Subcutaneous adipose tissue (tissue), 4 donors: ENCODE results near the gene SYNE1. TPM values are rescaled to one million over a fixed set of nuclear protein-coding genes. Genes with fewer than 3 reads are reported as not detected.

ENCODE experiments used
- total RNA-seq, 4 donors: library from RNA; depleted of rRNA; stranded (reverse); fragments of >200 nt; gene quantifications; one replicate each; pipeline ENCODE4 v1.1.0, GENCODE V29; 2016
- TF ChIP-seq, protein P1 (sequence below): fragments of 450-650 bp; IDR thresholded peaks from one replicate; pipeline ENCODE4 v1.5.1; 2016; ENCODE audit warnings: low read depth, mild to moderate bottlenecking, control low read depth, antibody characterized with exemption, moderate library complexity

SYNE1 gene
- total RNA-seq, 4 donors from 2014 or later = 85.5 to 173 (median 111) TPM

DNA sequence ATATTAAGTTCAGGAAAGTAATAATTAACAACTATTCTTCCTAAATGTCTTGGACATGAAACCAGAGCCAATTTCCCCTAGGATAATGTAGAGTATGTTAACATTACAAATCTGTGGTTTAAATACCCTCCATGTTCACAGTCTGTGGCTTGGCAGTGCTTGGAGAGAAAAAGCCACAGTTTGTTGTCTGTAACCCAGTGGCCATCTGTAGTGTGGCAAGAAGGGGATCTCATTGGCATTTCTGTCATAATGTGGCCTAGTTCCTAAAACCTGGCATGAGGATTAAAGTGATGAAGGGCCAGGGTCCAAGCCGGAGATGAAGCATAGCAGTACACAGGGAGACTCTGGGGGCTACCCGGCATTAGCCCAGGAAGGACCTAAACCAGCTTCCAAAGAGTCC is 31.2 kb downstream of the SYNE1 start:
- TF ChIP-seq, protein P1, sequence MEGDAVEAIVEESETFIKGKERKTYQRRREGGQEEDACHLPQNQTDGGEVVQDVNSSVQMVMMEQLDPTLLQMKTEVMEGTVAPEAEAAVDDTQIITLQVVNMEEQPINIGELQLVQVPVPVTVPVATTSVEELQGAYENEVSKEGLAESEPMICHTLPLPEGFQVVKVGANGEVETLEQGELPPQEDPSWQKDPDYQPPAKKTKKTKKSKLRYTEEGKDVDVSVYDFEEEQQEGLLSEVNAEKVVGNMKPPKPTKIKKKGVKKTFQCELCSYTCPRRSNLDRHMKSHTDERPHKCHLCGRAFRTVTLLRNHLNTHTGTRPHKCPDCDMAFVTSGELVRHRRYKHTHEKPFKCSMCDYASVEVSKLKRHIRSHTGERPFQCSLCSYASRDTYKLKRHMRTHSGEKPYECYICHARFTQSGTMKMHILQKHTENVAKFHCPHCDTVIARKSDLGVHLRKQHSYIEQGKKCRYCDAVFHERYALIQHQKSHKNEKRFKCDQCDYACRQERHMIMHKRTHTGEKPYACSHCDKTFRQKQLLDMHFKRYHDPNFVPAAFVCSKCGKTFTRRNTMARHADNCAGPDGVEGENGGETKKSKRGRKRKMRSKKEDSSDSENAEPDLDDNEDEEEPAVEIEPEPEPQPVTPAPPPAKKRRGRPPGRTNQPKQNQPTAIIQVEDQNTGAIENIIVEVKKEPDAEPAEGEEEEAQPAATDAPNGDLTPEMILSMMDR = no peak

DNA sequence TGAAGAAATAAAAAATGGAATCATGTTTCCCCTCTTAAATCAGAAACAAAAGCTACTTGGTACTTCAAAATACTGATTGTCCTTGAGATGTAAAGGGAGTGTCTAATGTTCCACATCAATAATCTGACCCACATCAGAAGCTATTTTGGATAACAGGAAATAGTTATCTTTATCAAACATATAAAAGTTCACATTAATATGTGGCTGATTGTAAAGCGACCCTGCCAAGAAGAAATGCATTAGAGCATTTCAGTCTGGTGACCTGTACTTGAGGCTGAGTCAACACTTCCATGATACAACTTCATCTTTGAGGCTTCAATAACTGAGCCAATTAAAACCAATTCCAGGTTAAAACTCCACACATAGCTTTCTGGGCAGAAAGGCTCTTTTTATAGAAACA is 31.8 kb downstream of the SYNE1 start:
- TF ChIP-seq, protein P1 = no peak

DNA sequence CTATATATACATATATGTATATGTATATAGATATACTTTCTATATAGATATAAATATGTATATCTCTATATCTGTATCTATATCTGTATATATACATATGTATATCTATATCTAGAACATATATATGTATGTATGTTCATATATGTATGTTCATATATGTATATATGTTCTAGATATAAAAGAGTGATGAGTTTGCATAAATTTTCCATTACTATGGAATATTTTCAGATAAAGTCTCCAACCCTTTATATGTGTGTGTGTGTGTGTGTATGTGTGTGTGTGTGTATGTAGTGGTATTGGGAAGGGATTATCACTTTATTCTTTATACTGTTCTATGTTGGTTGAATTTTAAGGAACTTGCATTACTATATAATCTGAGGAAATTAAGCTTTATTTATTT is 33.3 kb downstream of the SYNE1 start:
- TF ChIP-seq, protein P1 = no peak

DNA sequence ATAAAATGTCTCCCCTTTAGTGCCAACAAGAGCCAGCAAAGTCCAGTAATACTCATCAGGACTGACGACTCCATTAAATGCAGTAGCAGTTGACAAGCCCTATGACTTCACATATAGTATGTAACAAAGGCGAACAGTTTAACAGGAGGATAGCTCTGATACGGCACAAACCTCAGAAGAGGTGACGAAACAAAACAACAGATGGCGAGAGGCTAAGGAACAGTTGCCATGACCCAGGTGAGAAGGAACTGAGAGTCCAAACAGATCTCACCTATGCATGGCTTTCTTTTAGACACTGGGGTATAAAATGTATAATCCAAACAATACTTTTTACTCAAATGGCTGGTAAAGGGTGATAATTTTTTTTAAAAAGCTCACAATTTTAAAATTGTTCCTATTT is 37.1 kb downstream of the SYNE1 start:
- TF ChIP-seq, protein P1 = no peak

DNA sequence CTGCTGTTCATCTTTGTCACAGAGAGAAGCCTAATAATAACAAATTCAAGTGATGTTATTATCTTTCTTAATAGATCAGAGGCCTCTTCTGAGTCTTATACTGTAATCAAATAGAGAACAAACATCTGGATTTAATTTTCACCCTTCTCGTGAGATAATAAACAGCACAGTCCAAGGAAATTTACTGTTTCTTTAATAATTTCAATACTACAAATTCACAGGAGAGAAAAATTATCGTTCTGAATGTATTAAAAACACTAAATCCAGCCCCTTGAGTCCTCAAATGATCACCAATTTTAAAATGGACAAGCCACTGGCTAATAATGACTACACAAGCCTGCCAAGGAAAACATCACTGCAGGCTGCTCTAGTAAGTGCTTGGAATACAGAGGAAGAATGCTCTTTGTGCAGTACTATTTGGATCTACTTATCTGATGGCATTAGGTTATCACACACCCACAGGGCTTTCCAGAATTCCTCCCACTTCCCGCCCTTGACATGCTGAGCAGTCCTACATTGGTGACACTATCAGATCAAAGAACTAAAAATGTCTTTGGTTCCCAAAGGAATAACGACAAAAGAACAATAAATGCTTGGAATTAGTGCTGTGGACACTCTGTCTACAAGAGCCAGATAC is 38.1 kb downstream of the SYNE1 start:
- TF ChIP-seq, protein P1 = no peak

DNA sequence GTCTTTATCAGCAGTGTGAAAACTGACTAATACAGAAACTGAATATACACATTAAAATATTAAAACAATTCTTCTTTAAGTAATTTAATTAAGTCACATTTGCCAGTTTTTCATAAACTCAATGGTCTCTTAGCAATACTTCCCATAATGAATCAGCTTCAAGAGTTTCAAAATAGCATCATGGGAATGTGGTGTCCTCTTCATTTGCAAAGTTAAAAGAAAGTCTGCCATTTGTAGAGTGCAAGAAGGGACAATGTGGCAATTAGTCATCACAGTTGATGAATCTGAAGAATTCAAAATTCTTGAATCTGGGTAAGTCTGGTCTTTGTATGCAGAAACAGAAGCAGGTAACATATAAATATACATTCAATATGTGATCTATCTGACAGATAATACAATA is 38.7 kb downstream of the SYNE1 start:
- TF ChIP-seq, protein P1 = no peak

DNA sequence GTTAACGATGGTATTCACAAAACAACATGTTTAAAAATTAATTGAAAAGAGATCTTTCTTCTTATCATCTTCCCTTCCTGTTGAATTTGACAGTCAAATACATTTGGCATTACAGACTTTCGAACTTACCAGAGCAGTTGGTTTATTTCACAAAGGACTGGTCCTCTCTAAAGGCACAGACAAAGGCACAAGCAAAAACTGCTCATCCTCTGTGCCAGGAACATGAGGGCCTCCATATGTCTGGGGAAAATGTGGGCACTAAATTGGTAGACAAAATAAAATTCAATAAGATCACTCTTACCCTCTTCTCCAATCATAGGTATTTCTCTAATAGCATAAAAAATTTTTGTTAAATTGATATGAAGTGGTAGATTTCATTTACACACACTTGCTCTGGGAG is 40.4 kb downstream of the SYNE1 start:
- TF ChIP-seq, protein P1 = no peak
